HTERT RPE-1 (cell line): ENCODE results near the gene MIB2.

Experiments
- in situ Hi-C: fragments of 300-500 bp; cut with MboI; formaldehyde crosslinking; loops from 4 replicates; pipeline ENCODE4 v1.14.3; 2020; ENCODE audit warnings: low sequenced_read_pairs

Gene MIB2

GRCh38 chr1:1614204-1614953 is 921 bp upstream of the MIB2 start:
- in situ Hi-C loops = no loop called here

- in situ Hi-C loops = no loop called here
Observed at GRCh38 chr1:1614954-1615255, 395 bp upstream of the MIB2 start.

GRCh38 chr1:1616045-1616790 is 918 bp downstream of the MIB2 start:
- in situ Hi-C loops = no loop called here

GRCh38 chr1:1616838-1617237 is 1.5 kb downstream of the MIB2 start:
- in situ Hi-C loops = no loop called here

- in situ Hi-C loops = no loop called here
Observed at GRCh38 chr1:1617516-1617915, 2.2 kb downstream of the MIB2 start.

- in situ Hi-C loops = no loop called here
Observed at GRCh38 chr1:1617925-1618324, 2.6 kb downstream of the MIB2 start.

- in situ Hi-C loops = no loop called here
Observed at GRCh38 chr1:1618396-1619068, 3.2 kb downstream of the MIB2 start.

GRCh38 chr1:1619917-1620361 is 4.6 kb downstream of the MIB2 start:
- in situ Hi-C loops = no loop called here

GRCh38 chr1:1620433-1621139 is 5.3 kb downstream of the MIB2 start:
- in situ Hi-C loops = no loop called here

GRCh38 chr1:1621173-1622009 is 6.1 kb downstream of the MIB2 start:
- in situ Hi-C loops = no loop called here

GRCh38 chr1:1622010-1622787 is 6.9 kb downstream of the MIB2 start:
- in situ Hi-C loops = no loop called here

GRCh38 chr1:1622788-1623094 is 7.4 kb downstream of the MIB2 start:
- in situ Hi-C loops = no loop called here

GRCh38 chr1:1623181-1623630 is 7.9 kb downstream of the MIB2 start:
- in situ Hi-C loops = no loop called here

- in situ Hi-C loops = no loop called here
Observed at GRCh38 chr1:1623631-1624442, 8.5 kb downstream of the MIB2 start.

- in situ Hi-C loops = no loop called here
Observed at GRCh38 chr1:1624443-1625403, 9.4 kb downstream of the MIB2 start.

- in situ Hi-C loops = no loop called here
Observed at GRCh38 chr1:1625404-1625775, 10.1 kb downstream of the MIB2 start.

- in situ Hi-C loops = no loop called here
Observed at GRCh38 chr1:1625824-1626206, 10.5 kb downstream of the MIB2 start.
